ENCODE results near the gene TMEM165. TPM values are rescaled to one million over a fixed set of nuclear protein-coding genes. Genes with fewer than 3 reads are reported as not detected.

TMEM165 gene
- total RNA-seq, 1 donor from 2014 or later: 141 TPM

GRCh38 chr4:55365345-55365728, 30.4 kb upstream of the TMEM165 start:
- DNase-seq (no peak), ATAC-seq (no peak)
- TF ChIP-seq CTCF (IDR thresholded peaks at IDR 0.05): no peak
- no peaks in the 10 kb centered on the region for H3K9me3 ChIP-seq
- H3K4me3 ChIP-seq: no peak overlapping the region
- peaks cover 4% of the 10 kb centered on the region for H3K4me1 ChIP-seq
- no peak overlapping the region for H3K27ac ChIP-seq
- H3K27me3 ChIP-seq: no peaks in the 10 kb centered on the region
- intact Hi-C loops (cut with DNase I): no loop called here
- no peaks in the 10 kb centered on the region for H3K36me3 ChIP-seq

GRCh38 chr4:55366621-55367020, 29.1 kb upstream of the TMEM165 start:
- Histone ChIP-seq H3K27me3 (no peaks in the 10 kb centered on the region), H3K36me3 (no peaks in the 10 kb centered on the region), H3K9me3 (no peaks in the 10 kb centered on the region), H3K4me3 (no peak overlapping the region), H3K4me1 (peaks cover 4% of the 10 kb centered on the region), H3K27ac (no peak overlapping the region)
- DNase-seq (no peak), ATAC-seq (no peak)
- TF ChIP-seq CTCF (IDR thresholded peaks at IDR 0.05): no peak
- intact Hi-C loops (cut with DNase I): no loop called here

- intact Hi-C loops (cut with DNase I): no loop called here
- ATAC-seq: no peak
- H3K36me3 ChIP-seq: no peaks in the 10 kb centered on the region
- H3K27ac ChIP-seq: no peak overlapping the region
- no peak overlapping the region for H3K4me3 ChIP-seq
- DNase-seq: no peak
- no peak for TF ChIP-seq CTCF (IDR thresholded peaks at IDR 0.05)
- H3K27me3 ChIP-seq: no peaks in the 10 kb centered on the region
- H3K4me1 ChIP-seq: peaks cover 4% of the 10 kb centered on the region
- H3K9me3 ChIP-seq: no peaks in the 10 kb centered on the region
These were observed 28.6 kb upstream of the TMEM165 start for GRCh38 chr4:55367084-55367722.

- Histone ChIP-seq H3K27ac (no peak overlapping the region), H3K4me1 (no peaks in the 10 kb centered on the region), H3K9me3 (no peaks in the 10 kb centered on the region), H3K4me3 (no peak overlapping the region), H3K27me3 (no peaks in the 10 kb centered on the region), H3K36me3 (no peaks in the 10 kb centered on the region)
- ATAC-seq: no peak
- TF ChIP-seq CTCF (IDR thresholded peaks at IDR 0.05): no peak
- intact Hi-C loops (cut with DNase I): no loop called here
- no peak for DNase-seq
These were observed 25.8 kb upstream of the TMEM165 start for GRCh38 chr4:55369968-55370367.

GRCh38 chr4:55372259-55372658, 23.5 kb upstream of the TMEM165 start:
- H3K4me1 ChIP-seq: no peaks in the 10 kb centered on the region
- TF ChIP-seq CTCF (IDR thresholded peaks at IDR 0.05): no peak
- ATAC-seq (no peak), DNase-seq (no peak)
- H3K9me3 ChIP-seq: no peaks in the 10 kb centered on the region
- H3K36me3 ChIP-seq: no peaks in the 10 kb centered on the region
- intact Hi-C loops (cut with DNase I): no loop called here
- H3K27me3 ChIP-seq: no peaks in the 10 kb centered on the region
- H3K4me3 ChIP-seq: no peak overlapping the region
- H3K27ac ChIP-seq: no peak overlapping the region

GRCh38 chr4:55373461-55373860, 22.3 kb upstream of the TMEM165 start:
- Histone ChIP-seq H3K27me3 (no peaks in the 10 kb centered on the region), H3K36me3 (no peaks in the 10 kb centered on the region), H3K4me1 (no peaks in the 10 kb centered on the region), H3K4me3 (no peak overlapping the region), H3K9me3 (no peaks in the 10 kb centered on the region), H3K27ac (no peak overlapping the region)
- TF ChIP-seq CTCF (IDR thresholded peaks at IDR 0.05): no peak
- DNase-seq (no peak), ATAC-seq (no peak)
- intact Hi-C loops (cut with DNase I): no loop called here
